DOHH2 (cell line): ENCODE data around the gene YEATS2.
A peak's percentile ranks its signal among the peaks of the same experiment; 100 is the strongest.

Source experiments
- H3F3A ChIP-seq: fragments of 200-600 bp; sonication (generic), shearing (Covaris generic); 2 replicates; pipeline ENCODE4 v1.6.0; 2016; ENCODE audit warnings: antibody characterized with exemption, mild to moderate bottlenecking; ENCODE audit not compliant: control insufficient read depth, insufficient read depth
- H3K27ac ChIP-seq: fragments of 200-600 bp; sonication (generic); 2 replicates; pipeline ENCODE4 v1.5.1; 2014; ENCODE audit warnings: low read depth, mild to moderate bottlenecking, low read length, moderate library complexity
- H3K27me3 ChIP-seq: fragments of 200-600 bp; sonication (generic); 2 replicates; pipeline ENCODE4 v1.6.1; 2014; ENCODE audit warnings: mild to moderate bottlenecking, low read length, mixed read lengths; ENCODE audit not compliant: control insufficient read depth
- H3K36me3 ChIP-seq: fragments of 200-600 bp; sonication (generic); 2 replicates; pipeline ENCODE4 v1.6.1; 2014; ENCODE audit warnings: mild to moderate bottlenecking, low read length, moderate library complexity, mixed read lengths; ENCODE audit not compliant: control insufficient read depth
- H3K4me1 ChIP-seq: fragments of 200-600 bp; sonication (generic); 2 replicates; pipeline ENCODE4 v1.6.1; 2014; ENCODE audit warnings: mild to moderate bottlenecking, low read length, mixed read lengths; ENCODE audit not compliant: control insufficient read depth
- H3K4me2 ChIP-seq: fragments of 200-600 bp; sonication (generic); 2 replicates; pipeline ENCODE4 v1.6.0; 2014; ENCODE audit warnings: mild to moderate bottlenecking, low read length, moderate library complexity
- H3K4me3 ChIP-seq: fragments of 200-600 bp; sonication (generic); 2 replicates; pipeline ENCODE4 v1.5.1; 2014; ENCODE audit warnings: mild to moderate bottlenecking, low read length, mixed read lengths
- H3K79me2 ChIP-seq: fragments of 200-600 bp; sonication (generic); 2 replicates; pipeline ENCODE4 v1.6.1; 2014; ENCODE audit warnings: mild to moderate bottlenecking, low read length, mixed read lengths; ENCODE audit not compliant: control insufficient read depth
- H3K9me2 ChIP-seq: fragments of 200-600 bp; sonication (generic); replicated peaks from 2 replicates; pipeline ENCODE4 v1.6.1; 2014; ENCODE audit warnings: mild to moderate bottlenecking, low read length, mixed read lengths; ENCODE audit not compliant: control insufficient read depth
- H3K9me3 ChIP-seq: fragments of 200-600 bp; sonication (generic); 2 replicates; pipeline ENCODE4 v1.6.1; 2014; ENCODE audit warnings: antibody characterized with exemption, low read length, mixed read lengths; ENCODE audit not compliant: control insufficient read depth, insufficient read depth
- H4K20me1 ChIP-seq: fragments of 200-600 bp; sonication (generic); 2 replicates; pipeline ENCODE4 v1.6.0; 2014; ENCODE audit warnings: low read depth, mild to moderate bottlenecking, antibody characterized with exemption, low read length, moderate library complexity; ENCODE audit not compliant: control insufficient read depth, insufficient read depth
- CTCF ChIP-seq: fragments of 200-600 bp; sonication (generic); IDR thresholded peaks from one replicate; pipeline ENCODE4 v1.5.1; 2014; ENCODE audit warnings: antibody characterized with exemption, mild to moderate bottlenecking, low read depth, low read length; ENCODE audit not compliant: poor library complexity, severe bottlenecking
- EZH2phosphoT487 ChIP-seq: fragments of 200-600 bp; sonication (generic); IDR thresholded peaks from 2 replicates; pipeline ENCODE4 v1.6.1; 2017; ENCODE audit warnings: borderline replicate concordance, mild to moderate bottlenecking, antibody characterized with exemption, low read length, moderate library complexity, mixed read lengths

Gene YEATS2

GRCh38 chr3:183819831-183820230 is 122.2 kb downstream of the YEATS2 start:
- peaks cover 11% of the 10 kb centered on the region for H3K4me1 ChIP-seq
- TF ChIP-seq EZH2phosphoT487 (no peak), CTCF (no peak)
- no peak overlapping the region for H3K4me2 ChIP-seq

GRCh38 chr3:183822631-183823030 is 125.0 kb downstream of the YEATS2 start:
- no peaks in the 10 kb centered on the region for H3K79me2 ChIP-seq
- H3K9me3 ChIP-seq: no peaks in the 10 kb centered on the region
- no peaks in the 10 kb centered on the region for H3K36me3 ChIP-seq
- no peaks in the 10 kb centered on the region for H3K9me2 ChIP-seq
- H4K20me1 ChIP-seq: no peaks in the 10 kb centered on the region
- TF ChIP-seq EZH2phosphoT487 (no peak), CTCF (no peak)
- no peak overlapping the region for H3K4me3 ChIP-seq
- no peak overlapping the region for H3K27ac ChIP-seq
- H3K4me1 ChIP-seq: peaks cover 11% of the 10 kb centered on the region
- peaks cover 9% of the 10 kb centered on the region; the same call in 1 of the 2 replicates for H3F3A ChIP-seq
- peaks cover 9% of the 10 kb centered on the region; the same call in 1 of the 2 replicates for H3K27me3 ChIP-seq
- no peak overlapping the region for H3K4me2 ChIP-seq

More at GRCh38 chr3:183819831-183820230, 122.2 kb downstream of the YEATS2 start:
- Histone ChIP-seq H3K79me2 (no peaks in the 10 kb centered on the region), H3K9me2 (no peaks in the 10 kb centered on the region), H4K20me1 (0 out of 2 replicates have a peak, but pooled peaks cover 6% of the 10 kb centered on the region), H3K9me3 (no peaks in the 10 kb centered on the region), H3K27me3 (peaks cover 9% of the 10 kb centered on the region; the same call in 1 of the 2 replicates), H3F3A (peaks cover 7% of the 10 kb centered on the region; the same call in 1 of the 2 replicates), H3K36me3 (no peaks in the 10 kb centered on the region), H3K4me3 (no peak overlapping the region), H3K27ac (no peak overlapping the region)

DNA sequence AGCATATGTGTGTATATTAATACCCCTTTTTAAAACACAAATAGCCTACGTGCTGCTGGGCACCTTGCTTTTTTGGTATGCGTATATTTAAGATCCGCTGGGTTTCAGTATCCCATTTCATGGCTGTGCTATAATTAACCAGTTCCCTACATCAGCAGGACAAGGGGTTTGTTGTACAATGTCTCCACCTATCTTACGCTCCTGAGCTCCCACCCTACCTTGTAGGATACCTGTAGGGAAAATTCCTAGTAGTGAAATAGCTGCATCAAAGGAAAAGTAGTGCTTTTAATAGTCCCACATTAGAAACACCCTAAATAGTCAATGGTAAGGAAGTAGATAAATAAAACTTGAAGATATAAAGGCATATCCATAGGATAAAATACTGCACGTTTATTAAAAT is 126.4 kb downstream of the YEATS2 start:
- TF ChIP-seq EZH2phosphoT487: no peak; the same call in 1 of the 2 replicates
- no peaks in the 10 kb centered on the region for H3K36me3 ChIP-seq
- H3K9me2 ChIP-seq: no peaks in the 10 kb centered on the region
- H3K79me2 ChIP-seq: no peaks in the 10 kb centered on the region
- no peaks in the 10 kb centered on the region for H4K20me1 ChIP-seq
- H3K4me1 ChIP-seq: peaks cover 11% of the 10 kb centered on the region
- H3K27ac ChIP-seq: no peak overlapping the region
- H3K4me2 ChIP-seq: peak overlapping the region; percentile 82
- H3K4me3 ChIP-seq: peak overlapping the region; percentile 70
- no peaks in the 10 kb centered on the region for H3K9me3 ChIP-seq
- peaks cover 9% of the 10 kb centered on the region; the same call in 1 of the 2 replicates for H3F3A ChIP-seq
- H3K27me3 ChIP-seq: peaks cover 9% of the 10 kb centered on the region; the same call in 1 of the 2 replicates

- Histone ChIP-seq H3K36me3 (no peaks in the 10 kb centered on the region), H3K27me3 (peaks cover 9% of the 10 kb centered on the region; the same call in 1 of the 2 replicates), H3K27ac (no peak overlapping the region), H3F3A (peaks cover 9% of the 10 kb centered on the region; the same call in 1 of the 2 replicates), H4K20me1 (no peaks in the 10 kb centered on the region), H3K9me3 (no peaks in the 10 kb centered on the region), H3K4me3 (peak overlapping the region; percentile 70), H3K9me2 (no peaks in the 10 kb centered on the region), H3K4me1 (peaks cover 11% of the 10 kb centered on the region), H3K79me2 (no peaks in the 10 kb centered on the region), H3K4me2 (peak overlapping the region; percentile 82)
- peak; percentile 11 for TF ChIP-seq CTCF
- TF ChIP-seq EZH2phosphoT487: no peak
Measured at GRCh38 chr3:183824761-183825455, 127.3 kb downstream of the YEATS2 start.
